Liver (tissue), 9 donors: ENCODE data around the gene HIPK2. TPM values are rescaled to one million over a fixed set of nuclear protein-coding genes. Genes with fewer than 3 reads are reported as not detected.

Experiments
- DNase-seq: peaks from one replicate; pipeline ENCODE4 v3.0.0-alpha.2; 2017; ENCODE audit warnings: low spot score
- H3K27ac ChIP-seq, 2 donors: one replicate each; pipeline ENCODE4 v1.7.0; 2013; ENCODE audit warnings: inconsistent platforms in 2 of 2, low read length in 2 of 2, control low read depth in 1 of 2, low read depth in 1 of 2, mild to moderate bottlenecking in 1 of 2
- H3K27me3 ChIP-seq, 4 donors: one replicate each; pipeline versions ENCODE4 v1.6.1 to v1.7.0; 2013; ENCODE audit warnings: low read length in 3 of 4, inconsistent platforms in 1 of 4, mild to moderate bottlenecking in 1 of 4, moderate library complexity in 1 of 4; ENCODE audit not compliant: control insufficient read depth in 4 of 4, insufficient read depth in 4 of 4
- H3K36me3 ChIP-seq, 4 donors: one replicate each; pipeline versions ENCODE4 v1.6.1 to v1.7.0; 2013; ENCODE audit warnings: low read length in 3 of 4, mild to moderate bottlenecking in 3 of 4, low read depth in 1 of 4, moderate library complexity in 1 of 4; ENCODE audit not compliant: control insufficient read depth in 4 of 4, insufficient read depth in 3 of 4
- H3K4me1 ChIP-seq, 4 donors: one replicate each; pipeline versions ENCODE4 v1.6.1 to v1.7.0; 2013; ENCODE audit warnings: low read length in 3 of 4, mild to moderate bottlenecking in 3 of 4, moderate library complexity in 1 of 4; ENCODE audit not compliant: control insufficient read depth in 4 of 4, insufficient read depth in 4 of 4
- H3K4me3 ChIP-seq, 3 donors: one replicate each; pipeline versions ENCODE4 v1.6.1 to v1.7.0; 2013; ENCODE audit warnings: low read length in 3 of 3, control low read depth in 1 of 3, low read depth in 1 of 3, mild to moderate bottlenecking in 1 of 3
- H3K9ac ChIP-seq, 2 donors: one replicate each; pipeline ENCODE4 v1.7.0; 2013; ENCODE audit warnings: low read length in 2 of 2, mild to moderate bottlenecking in 2 of 2, moderate library complexity in 2 of 2, control low read depth in 1 of 2, low read depth in 1 of 2
- H3K9me3 ChIP-seq, 4 donors: one replicate each; pipeline versions ENCODE4 v1.6.1 to v1.7.0; 2013; ENCODE audit warnings: low read length in 3 of 4; ENCODE audit not compliant: control insufficient read depth in 4 of 4
- ATF3 ChIP-seq: IDR thresholded peaks from 2 replicates; pipeline ENCODE4 v1.6.1; 2016; ENCODE audit warnings: antibody characterized with exemption
- EGR1 ChIP-seq, 2 donors: IDR thresholded peaks; 2 replicates each; pipeline ENCODE4 v1.6.1; 2016 to 2018; ENCODE audit warnings: antibody characterized with exemption in 2 of 2, low read depth in 2 of 2
- FOXA1 ChIP-seq: IDR thresholded peaks from 2 replicates; pipeline ENCODE4 v1.6.1; 2016; ENCODE audit warnings: antibody characterized with exemption
- FOXA2 ChIP-seq: IDR thresholded peaks from 2 replicates; pipeline ENCODE4 v1.6.1; 2016; ENCODE audit warnings: antibody characterized with exemption
- GABPA ChIP-seq, 2 donors: IDR thresholded peaks in 1 of 2; conservative IDR thresholded peaks in 1 of 2; 2 replicates each; pipeline ENCODE4 v1.6.1; 2016; ENCODE audit warnings: antibody characterized with exemption in 2 of 2, mild to moderate bottlenecking in 1 of 2, moderate library complexity in 1 of 2
- HNF4A ChIP-seq, 2 donors: conservative IDR thresholded peaks; 2 replicates each; pipeline ENCODE4 v1.6.1; 2016; ENCODE audit warnings: antibody characterized with exemption in 2 of 2, mild to moderate bottlenecking in 2 of 2
- HNF4G ChIP-seq: IDR thresholded peaks from 2 replicates; pipeline ENCODE4 v1.6.1; 2016; ENCODE audit warnings: antibody characterized with exemption
- JUND ChIP-seq, 2 donors: IDR thresholded peaks; 2 replicates each; pipeline ENCODE4 v1.6.1; 2016; ENCODE audit warnings: antibody characterized with exemption in 2 of 2
- RAD21 ChIP-seq, 2 donors: IDR thresholded peaks; 2 replicates each; pipeline ENCODE4 v1.6.1; 2016; ENCODE audit warnings: antibody characterized with exemption in 2 of 2, mild to moderate bottlenecking in 2 of 2
- REST ChIP-seq: IDR thresholded peaks from 2 replicates; pipeline ENCODE4 v1.6.1; 2016; ENCODE audit warnings: antibody characterized with exemption, mild to moderate bottlenecking
- RXRA ChIP-seq, 2 donors: IDR thresholded peaks; 2 replicates each; pipeline ENCODE4 v1.6.1; 2017 to 2018; ENCODE audit warnings: antibody characterized with exemption in 2 of 2, mild to moderate bottlenecking in 1 of 2
- TAF1 ChIP-seq: conservative IDR thresholded peaks from 2 replicates; pipeline ENCODE4 v1.6.1; 2016; ENCODE audit warnings: antibody characterized with exemption, mild to moderate bottlenecking
- WGBS: extraction: QIAGEN DNeasy Blood & Tissue Kit; methylation state at CpG from one replicate; pipeline ENCODE4 v1.1.7; 2013; 5-methylcytosine and 5-hydroxymethylcytosine counted together
- polyA plus RNA-seq, 2 donors: library from polyadenylated mRNA; stranded (reverse) in 1 of 2; unstranded in 1 of 2; fragments of 200-250 nt in 1 of 2; fragments of >200 nt in 1 of 2; fragmentation: Nextera tagmentation in 1 of 2; extraction: Ambion mirVana in 1 of 2; gene quantifications; one replicate each; pipeline versions ENCODE4 v1.2.1 to v1.2.3, GENCODE V29; 2013 to 2015
- total RNA-seq, 2 donors: library from RNA; depleted of rRNA; stranded (reverse); fragments of >200 nt; gene quantifications; one replicate each; pipeline ENCODE4 v1.2.3, GENCODE V29; 2014
- TF ChIP-seq, protein P1 (sequence below): fragments of 150-350 bp; IDR thresholded peaks from 2 replicates; pipeline ENCODE4 v1.5.1; 2017; ENCODE audit warnings: improper control_type of control experiment, low read depth, low read length; ENCODE audit not compliant: missing input control
- TF ChIP-seq, protein P2 (sequence below): IDR thresholded peaks from 2 replicates; pipeline ENCODE4 v1.6.1; 2016; ENCODE audit warnings: antibody characterized with exemption
- donor health status: healthy.
- donor health status: healthy.
- donor health status: healthy.
- donor health status: healthy.
- donor health status: healthy.

Gene HIPK2
- total and polyA plus RNA-seq, 4 donors = 13.1 to 48.8 (median 16.6) TPM

DNA sequence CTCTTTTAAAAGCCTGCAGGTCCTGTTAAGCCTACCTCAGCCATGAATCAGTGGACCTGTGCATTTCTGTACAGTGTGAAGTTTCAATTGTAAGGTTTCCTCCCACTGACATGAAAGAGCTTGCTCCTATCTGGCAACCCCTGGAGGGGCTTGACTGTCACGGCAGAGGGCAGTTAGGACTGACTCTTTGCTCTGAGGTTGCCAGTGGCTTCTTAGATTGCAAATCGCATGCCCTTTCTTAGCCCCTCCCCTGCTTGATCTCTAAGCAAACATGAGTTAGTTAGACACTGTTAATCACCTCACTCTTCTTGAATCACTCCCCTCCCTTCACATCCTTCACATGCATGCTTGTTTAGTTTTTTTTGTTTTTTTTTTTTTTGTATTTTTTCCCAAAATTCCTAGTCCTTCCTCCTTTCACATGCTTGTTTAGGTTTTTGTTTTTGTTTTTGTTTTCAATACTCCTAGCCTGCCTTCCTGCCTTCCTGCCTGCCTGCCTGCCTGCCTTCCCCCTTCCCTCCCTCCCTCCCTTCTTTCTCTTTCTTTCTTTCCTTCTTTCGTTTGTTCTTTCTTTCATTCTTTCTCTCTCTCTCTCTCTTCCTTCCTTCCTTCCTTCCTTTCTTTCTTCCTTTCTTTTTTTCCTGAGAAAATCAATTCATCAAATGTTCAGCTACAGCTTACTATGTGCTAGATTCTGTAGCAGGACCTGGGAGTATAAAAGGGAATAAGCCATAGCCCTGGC, 6.0 kb upstream of the HIPK2 start:
- Histone ChIP-seq H3K27ac (no peak overlapping the region), H3K9me3 (no peaks in the 10 kb centered on the region), H3K4me3 (no peak overlapping the region), H3K27me3 (no peaks in the 10 kb centered on the region), H3K9ac (no peak overlapping the region), H3K4me1 (peaks cover 0 to 15% (median under 1%) of the 10 kb centered on the region in 4 donors), H3K36me3 (no peaks in the 10 kb centered on the region)
- TF ChIP-seq REST = no peak
- TF ChIP-seq JUND (IDR thresholded peaks at IDR 0.05) = no peak
- TF ChIP-seq RAD21 (IDR thresholded peaks at IDR 0.05) = no peak
- no peak for TF ChIP-seq EGR1 (IDR thresholded peaks at IDR 0.05; ENCODE audit: low read depth in 2 of 2)
- TF ChIP-seq HNF4G = no peak
- TF ChIP-seq FOXA1 = no peak
- TF ChIP-seq GABPA (IDR thresholded peaks at IDR 0.05 in 1 of 2, conservative IDR thresholded peaks at IDR 0.05 in 1 of 2) = no peak
- WGBS = 67% methylated on average over 3 of the region's 3 CpGs
- no peak for DNase-seq

DNA sequence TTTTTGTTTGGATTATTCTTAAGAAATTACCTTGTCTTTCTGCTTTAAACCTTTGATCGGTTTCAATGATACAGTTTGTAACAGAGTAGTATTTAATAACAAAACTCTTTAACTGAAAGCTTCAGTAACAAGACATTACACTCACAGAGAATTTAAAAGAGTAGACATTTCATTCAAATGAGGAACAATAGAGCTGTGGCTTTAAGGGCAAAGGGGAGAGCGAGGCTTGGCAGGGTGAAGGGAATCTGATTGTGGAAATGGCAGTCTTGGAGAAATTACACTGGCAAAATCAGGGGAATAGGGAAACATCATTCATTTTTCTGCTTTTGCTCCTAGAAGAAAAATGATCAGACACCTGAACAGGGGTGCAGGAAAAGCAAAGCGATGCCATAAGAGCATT, 5.1 kb upstream of the HIPK2 start:
- DNase-seq = no peak
- no peaks in the 10 kb centered on the region for H3K36me3 ChIP-seq
- H3K27ac ChIP-seq = no peak overlapping the region
- peaks cover 0 to 21% (median 4%) of the 10 kb centered on the region in 4 donors for H3K4me1 ChIP-seq
- H3K4me3 ChIP-seq = no peak overlapping the region
- H3K27me3 ChIP-seq = no peaks in the 10 kb centered on the region
- 83% methylated on average over 3 of the region's 3 CpGs for WGBS
- H3K9me3 ChIP-seq = no peaks in the 10 kb centered on the region
- TF ChIP-seq FOXA2 (no peak), GABPA (IDR thresholded peaks at IDR 0.05 in 1 of 2, conservative IDR thresholded peaks at IDR 0.05 in 1 of 2) (no peak), HNF4G (no peak), RXRA (IDR thresholded peaks at IDR 0.05) (no peak), RAD21 (IDR thresholded peaks at IDR 0.05) (no peak), ATF3 (no peak), REST (no peak), HNF4A (conservative IDR thresholded peaks at IDR 0.05) (no peak), TAF1 (no peak), EGR1 (IDR thresholded peaks at IDR 0.05; ENCODE audit: low read depth in 2 of 2) (no peak), JUND (IDR thresholded peaks at IDR 0.05) (no peak)
- TF ChIP-seq, protein P1, sequence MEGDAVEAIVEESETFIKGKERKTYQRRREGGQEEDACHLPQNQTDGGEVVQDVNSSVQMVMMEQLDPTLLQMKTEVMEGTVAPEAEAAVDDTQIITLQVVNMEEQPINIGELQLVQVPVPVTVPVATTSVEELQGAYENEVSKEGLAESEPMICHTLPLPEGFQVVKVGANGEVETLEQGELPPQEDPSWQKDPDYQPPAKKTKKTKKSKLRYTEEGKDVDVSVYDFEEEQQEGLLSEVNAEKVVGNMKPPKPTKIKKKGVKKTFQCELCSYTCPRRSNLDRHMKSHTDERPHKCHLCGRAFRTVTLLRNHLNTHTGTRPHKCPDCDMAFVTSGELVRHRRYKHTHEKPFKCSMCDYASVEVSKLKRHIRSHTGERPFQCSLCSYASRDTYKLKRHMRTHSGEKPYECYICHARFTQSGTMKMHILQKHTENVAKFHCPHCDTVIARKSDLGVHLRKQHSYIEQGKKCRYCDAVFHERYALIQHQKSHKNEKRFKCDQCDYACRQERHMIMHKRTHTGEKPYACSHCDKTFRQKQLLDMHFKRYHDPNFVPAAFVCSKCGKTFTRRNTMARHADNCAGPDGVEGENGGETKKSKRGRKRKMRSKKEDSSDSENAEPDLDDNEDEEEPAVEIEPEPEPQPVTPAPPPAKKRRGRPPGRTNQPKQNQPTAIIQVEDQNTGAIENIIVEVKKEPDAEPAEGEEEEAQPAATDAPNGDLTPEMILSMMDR = no peak
- TF ChIP-seq, protein P2, sequence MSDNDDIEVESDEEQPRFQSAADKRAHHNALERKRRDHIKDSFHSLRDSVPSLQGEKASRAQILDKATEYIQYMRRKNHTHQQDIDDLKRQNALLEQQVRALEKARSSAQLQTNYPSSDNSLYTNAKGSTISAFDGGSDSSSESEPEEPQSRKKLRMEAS = no peak
- H3K9ac ChIP-seq = no peak overlapping the region
